GM06990 (cell line): ENCODE results near the gene ACCS.

Source experiments
- DNase-seq: peaks from one replicate; pipeline ENCODE4 v3.0.0-alpha.2; 2011; ENCODE audit not compliant: insufficient read length; ENCODE audit errors: extremely low read depth
- H3K27me3 ChIP-seq: replicated peaks from 2 replicates; pipeline ENCODE4 v1.6.0; 2011; ENCODE audit warnings: low read length; ENCODE audit not compliant: control insufficient read depth, insufficient read depth
- H3K36me3 ChIP-seq: 2 replicates; pipeline ENCODE4 v1.5.1; 2011; ENCODE audit warnings: low read length; ENCODE audit not compliant: control insufficient read depth, insufficient read depth
- H3K4me3 ChIP-seq: replicated peaks from 2 replicates; pipeline ENCODE4 v1.5.1; 2011; ENCODE audit warnings: low read depth, mild to moderate bottlenecking, control low read depth, low read length
- TF ChIP-seq, protein P1 (sequence below): IDR thresholded peaks from 2 replicates; pipeline ENCODE4 v1.5.1; 2011; ENCODE audit warnings: low read length, control low read depth, mild to moderate bottlenecking, inconsistent platforms; ENCODE audit not compliant: insufficient read depth, poor library complexity, severe bottlenecking

Gene ACCS, protein sequence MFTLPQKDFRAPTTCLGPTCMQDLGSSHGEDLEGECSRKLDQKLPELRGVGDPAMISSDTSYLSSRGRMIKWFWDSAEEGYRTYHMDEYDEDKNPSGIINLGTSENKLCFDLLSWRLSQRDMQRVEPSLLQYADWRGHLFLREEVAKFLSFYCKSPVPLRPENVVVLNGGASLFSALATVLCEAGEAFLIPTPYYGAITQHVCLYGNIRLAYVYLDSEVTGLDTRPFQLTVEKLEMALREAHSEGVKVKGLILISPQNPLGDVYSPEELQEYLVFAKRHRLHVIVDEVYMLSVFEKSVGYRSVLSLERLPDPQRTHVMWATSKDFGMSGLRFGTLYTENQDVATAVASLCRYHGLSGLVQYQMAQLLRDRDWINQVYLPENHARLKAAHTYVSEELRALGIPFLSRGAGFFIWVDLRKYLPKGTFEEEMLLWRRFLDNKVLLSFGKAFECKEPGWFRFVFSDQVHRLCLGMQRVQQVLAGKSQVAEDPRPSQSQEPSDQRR

DNA sequence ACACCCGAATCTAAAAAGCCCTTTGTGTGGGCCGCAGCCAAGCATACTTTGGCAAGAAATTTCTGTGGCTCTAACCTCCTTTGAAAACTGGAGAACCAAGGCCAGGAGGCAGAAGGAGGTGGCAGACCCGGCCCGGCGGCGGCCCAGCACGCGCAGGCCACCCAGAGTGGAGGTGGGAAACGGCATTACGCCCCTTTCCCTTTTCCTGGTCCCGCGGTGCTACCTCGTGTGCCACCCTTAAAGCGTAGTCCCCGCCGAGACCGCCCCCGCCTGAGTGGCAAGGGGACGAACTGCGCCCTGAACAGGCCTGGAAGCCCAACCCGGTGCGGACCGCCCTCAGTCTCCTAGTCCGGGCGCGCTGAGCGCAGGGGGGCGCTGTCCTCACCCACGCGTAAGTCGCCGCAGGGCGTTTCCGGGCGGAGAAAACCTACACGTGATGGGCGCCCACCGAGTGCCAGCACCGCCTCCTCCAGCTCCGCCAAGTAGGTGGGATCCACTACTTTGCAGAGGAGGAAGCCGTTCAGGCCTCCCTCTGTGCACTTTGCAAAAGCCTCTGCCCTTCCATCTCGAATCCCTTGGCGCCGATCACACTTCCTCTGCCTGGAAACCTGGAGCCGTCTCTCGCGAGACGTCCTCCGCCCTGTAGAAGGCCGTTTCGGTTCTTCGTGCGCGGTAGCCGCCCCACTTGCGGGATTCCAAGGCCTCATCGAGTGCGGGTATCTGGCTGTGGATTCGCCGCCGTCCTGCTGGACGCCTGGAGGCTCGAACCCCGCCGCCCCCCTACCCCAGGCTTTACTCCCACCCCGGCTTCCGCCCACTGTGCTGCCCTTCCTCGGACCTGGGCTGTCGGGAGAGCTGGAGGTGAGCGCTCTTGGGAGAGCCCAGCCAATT, at the start of gene ACCS:
Gene ACCS (plus strand): TSS at position 430 of the 891 bp plus-strand sequence. CDS start 1,358 bp downstream, outside the sequence.
- DNase-seq = peak; percentile 88
- TF ChIP-seq, protein P1, sequence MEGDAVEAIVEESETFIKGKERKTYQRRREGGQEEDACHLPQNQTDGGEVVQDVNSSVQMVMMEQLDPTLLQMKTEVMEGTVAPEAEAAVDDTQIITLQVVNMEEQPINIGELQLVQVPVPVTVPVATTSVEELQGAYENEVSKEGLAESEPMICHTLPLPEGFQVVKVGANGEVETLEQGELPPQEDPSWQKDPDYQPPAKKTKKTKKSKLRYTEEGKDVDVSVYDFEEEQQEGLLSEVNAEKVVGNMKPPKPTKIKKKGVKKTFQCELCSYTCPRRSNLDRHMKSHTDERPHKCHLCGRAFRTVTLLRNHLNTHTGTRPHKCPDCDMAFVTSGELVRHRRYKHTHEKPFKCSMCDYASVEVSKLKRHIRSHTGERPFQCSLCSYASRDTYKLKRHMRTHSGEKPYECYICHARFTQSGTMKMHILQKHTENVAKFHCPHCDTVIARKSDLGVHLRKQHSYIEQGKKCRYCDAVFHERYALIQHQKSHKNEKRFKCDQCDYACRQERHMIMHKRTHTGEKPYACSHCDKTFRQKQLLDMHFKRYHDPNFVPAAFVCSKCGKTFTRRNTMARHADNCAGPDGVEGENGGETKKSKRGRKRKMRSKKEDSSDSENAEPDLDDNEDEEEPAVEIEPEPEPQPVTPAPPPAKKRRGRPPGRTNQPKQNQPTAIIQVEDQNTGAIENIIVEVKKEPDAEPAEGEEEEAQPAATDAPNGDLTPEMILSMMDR = peak; percentile 75
- no peaks in the 10 kb centered on the region for H3K27me3 ChIP-seq
- peak within 1 kb of the TSS; percentile 72 for H3K4me3 ChIP-seq
- no peaks in the 10 kb centered on the region for H3K36me3 ChIP-seq

DNA sequence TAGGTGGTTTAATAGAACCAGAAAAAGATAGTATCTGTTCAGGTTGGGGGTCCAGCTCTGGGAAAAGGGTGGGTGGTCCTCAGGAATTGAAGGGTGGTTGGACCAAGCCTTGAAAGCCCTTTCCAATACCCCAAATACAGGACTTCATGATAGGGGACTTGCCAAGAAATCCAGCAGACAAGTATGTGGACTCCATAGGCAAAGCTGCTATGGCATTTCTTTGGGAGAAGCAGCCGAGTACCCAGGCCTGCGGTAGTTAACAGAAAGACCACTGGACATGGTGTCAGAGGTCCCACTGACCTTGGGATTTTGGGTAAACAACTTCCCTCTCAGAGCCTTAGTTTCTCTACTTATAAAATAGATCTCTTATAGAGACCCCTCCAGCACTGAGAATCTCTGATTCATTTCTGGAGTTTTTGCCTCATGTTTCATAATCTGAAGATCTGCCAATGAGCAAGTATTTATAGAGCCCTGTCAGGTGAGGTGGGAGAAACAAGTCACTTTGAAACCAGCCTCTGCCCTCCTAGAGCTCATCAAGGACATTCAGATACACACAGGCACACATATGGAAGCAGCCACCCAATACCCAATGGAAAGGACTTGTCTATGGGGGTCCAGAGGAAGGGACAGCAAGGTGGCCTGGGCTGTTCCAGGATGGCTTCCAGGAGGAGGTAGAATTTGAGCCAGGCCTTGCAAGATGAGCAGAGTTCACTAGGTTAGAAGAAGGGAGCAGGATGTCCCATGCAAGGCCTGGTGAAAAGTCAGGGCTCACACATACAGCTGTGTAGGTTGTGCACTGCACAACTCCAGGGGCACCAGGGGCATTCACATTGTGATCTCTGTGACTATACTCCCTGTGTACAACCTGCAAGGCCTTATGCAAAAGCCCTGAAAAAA, 49.3 kb upstream of the ACCS start:
- DNase-seq = no peak
- H3K4me3 ChIP-seq = no peak overlapping the region
- TF ChIP-seq, protein P1 = no peak

DNA sequence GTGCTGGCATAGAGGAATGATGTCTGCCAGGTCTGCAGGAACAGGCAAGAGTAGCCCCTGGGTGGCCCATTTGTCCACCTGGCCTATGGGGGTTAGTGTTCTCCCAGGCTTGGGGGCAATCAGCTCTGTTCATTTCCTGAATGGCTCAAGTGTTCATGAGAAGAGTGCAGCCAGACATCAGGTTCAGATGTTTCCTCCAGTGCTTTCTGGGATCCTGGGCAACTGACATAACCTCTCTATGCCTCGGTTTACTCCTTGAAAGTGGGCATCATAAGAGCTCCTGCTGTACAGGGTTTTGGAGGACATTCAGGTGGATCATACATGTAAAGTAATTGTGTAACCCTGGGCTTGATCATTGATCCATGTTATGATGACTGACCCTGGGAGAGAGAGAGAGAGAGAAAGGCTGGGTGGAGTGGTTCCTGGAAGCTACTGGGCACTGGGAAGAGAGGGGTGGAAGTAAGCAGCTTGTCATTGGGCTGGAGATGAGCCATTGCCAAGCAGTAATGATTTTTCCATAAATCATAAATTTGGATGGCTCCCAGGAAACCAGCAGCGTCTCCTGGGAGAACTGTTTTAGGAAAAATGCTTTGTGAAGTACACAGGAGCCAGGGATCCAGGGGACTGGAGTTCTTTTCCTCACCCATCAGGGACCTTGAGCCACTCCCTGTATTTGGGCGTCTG, 48.5 kb upstream of the ACCS start:
- Histone ChIP-seq H3K4me3 (no peak overlapping the region), H3K36me3 (no peaks in the 10 kb centered on the region), H3K27me3 (no peaks in the 10 kb centered on the region)
- no peak for DNase-seq
- TF ChIP-seq, protein P1 = no peak

More for the DNA sequence above, 49.3 kb upstream of the ACCS start:
- H3K36me3 ChIP-seq = no peaks in the 10 kb centered on the region
- no peaks in the 10 kb centered on the region for H3K27me3 ChIP-seq

DNA sequence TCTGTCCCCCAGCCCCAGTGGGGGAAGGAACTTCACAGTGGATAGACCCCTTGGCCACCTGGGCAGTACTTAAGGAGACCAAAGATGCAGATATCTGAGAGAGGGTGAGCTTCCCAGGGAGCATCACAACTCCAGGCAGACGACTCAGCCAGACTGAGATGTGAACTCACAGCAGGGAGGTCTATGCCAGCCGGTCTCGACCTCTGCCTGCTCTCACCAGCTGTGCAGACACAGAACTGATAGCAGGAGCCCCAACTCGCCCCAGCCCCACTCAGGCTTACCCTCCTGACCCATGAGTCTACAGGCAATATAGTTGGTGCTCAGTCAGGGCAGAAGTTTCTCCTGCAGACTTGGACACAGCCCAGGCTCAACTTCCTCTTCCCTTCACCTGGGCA, 47.9 kb upstream of the ACCS start:
- no peaks in the 10 kb centered on the region for H3K27me3 ChIP-seq
- TF ChIP-seq, protein P1 = no peak
- H3K36me3 ChIP-seq = no peaks in the 10 kb centered on the region
- DNase-seq = no peak
- no peak overlapping the region for H3K4me3 ChIP-seq

DNA sequence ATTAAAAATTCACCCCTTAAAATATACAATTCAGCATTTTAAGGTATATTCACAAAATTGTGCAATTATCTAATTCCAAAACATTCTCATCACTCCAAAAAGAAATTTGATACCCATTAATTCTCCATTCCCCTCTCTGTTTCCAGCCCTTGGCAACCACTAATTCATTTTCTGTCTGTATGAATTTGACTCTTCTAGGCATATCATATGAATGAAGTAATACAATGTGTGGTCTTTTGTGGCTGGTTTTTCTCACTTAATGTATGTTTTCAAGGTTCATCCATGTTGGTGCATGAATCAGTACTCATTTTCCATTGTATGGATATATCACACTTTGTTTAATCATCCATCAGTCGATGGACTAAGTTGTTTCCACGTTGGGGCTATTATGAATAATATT, 47.2 kb upstream of the ACCS start:
- H3K27me3 ChIP-seq = no peaks in the 10 kb centered on the region
- H3K36me3 ChIP-seq = no peaks in the 10 kb centered on the region
- no peak overlapping the region for H3K4me3 ChIP-seq
- no peak for DNase-seq
- TF ChIP-seq, protein P1 = no peak
